Muscle layer of duodenum (tissue), 2 donors: ENCODE data around the gene TNS3.

Experiments
- H3K27ac ChIP-seq: one replicate; pipeline ENCODE4 v1.7.0; 2013; ENCODE audit warnings: mild to moderate bottlenecking, low read length
- H3K27me3 ChIP-seq: one replicate; pipeline ENCODE4 v1.7.0; 2013; ENCODE audit warnings: low read depth, mild to moderate bottlenecking, control low read depth, low read length
- H3K36me3 ChIP-seq, 2 donors: one replicate each; pipeline ENCODE4 v1.7.0; 2013; ENCODE audit warnings: low read length in 2 of 2, control low read depth in 1 of 2, mild to moderate bottlenecking in 1 of 2; ENCODE audit not compliant: insufficient read depth in 2 of 2, control insufficient read depth in 1 of 2
- H3K4me1 ChIP-seq, 2 donors: one replicate each; pipeline ENCODE4 v1.7.0; 2013; ENCODE audit warnings: low read length in 2 of 2, mild to moderate bottlenecking in 2 of 2, control low read depth in 1 of 2, moderate library complexity in 1 of 2; ENCODE audit not compliant: insufficient read depth in 2 of 2, control insufficient read depth in 1 of 2
- H3K4me3 ChIP-seq, 2 donors: one replicate each; pipeline ENCODE4 v1.7.0; 2013; ENCODE audit warnings: low read length in 2 of 2, low read depth in 1 of 2, mild to moderate bottlenecking in 1 of 2
- H3K9me3 ChIP-seq, 2 donors: one replicate each; pipeline ENCODE4 v1.7.0; 2013; ENCODE audit warnings: low read length in 2 of 2, control low read depth in 1 of 2, mild to moderate bottlenecking in 1 of 2; ENCODE audit not compliant: control insufficient read depth in 1 of 2
- donor health status: healthy.

TNS3 gene

DNA sequence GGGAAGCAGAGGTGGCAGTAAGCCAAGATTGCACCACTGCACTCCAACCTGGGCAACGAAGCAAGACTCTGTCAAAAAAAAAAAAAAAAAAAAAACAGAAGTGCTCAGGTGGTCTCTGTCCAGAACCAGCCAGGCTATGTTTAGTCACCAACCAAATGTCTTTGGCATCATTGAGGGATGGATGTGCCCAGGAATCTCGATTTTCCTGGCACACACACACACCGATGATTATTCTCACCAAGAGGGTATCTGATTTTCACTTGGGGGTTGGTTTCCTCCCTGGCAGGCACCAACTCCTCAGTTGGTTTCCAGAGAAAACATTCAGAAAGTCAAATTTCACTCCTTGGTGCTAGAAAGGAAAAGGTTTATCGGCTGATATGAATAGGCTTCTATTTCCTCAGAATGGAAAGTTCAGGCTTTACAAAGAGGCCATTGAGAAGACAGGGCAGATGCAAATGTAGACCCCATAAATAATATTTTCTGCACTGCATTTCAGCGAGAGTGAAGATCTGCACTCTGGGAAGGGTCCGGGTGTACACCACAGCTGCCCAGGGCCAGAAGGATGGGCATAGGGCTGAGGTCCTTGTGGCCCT lies 154.8 kb downstream of the TNS3 start:
- Histone ChIP-seq H3K9me3 (no peaks in the 10 kb centered on the region), H3K36me3 (peaks cover 13% of the 10 kb centered on the region in 2 donors), H3K27ac (no peak overlapping the region), H3K4me1 (no peaks in the 10 kb centered on the region), H3K27me3 (no peaks in the 10 kb centered on the region), H3K4me3 (no peak overlapping the region)

DNA sequence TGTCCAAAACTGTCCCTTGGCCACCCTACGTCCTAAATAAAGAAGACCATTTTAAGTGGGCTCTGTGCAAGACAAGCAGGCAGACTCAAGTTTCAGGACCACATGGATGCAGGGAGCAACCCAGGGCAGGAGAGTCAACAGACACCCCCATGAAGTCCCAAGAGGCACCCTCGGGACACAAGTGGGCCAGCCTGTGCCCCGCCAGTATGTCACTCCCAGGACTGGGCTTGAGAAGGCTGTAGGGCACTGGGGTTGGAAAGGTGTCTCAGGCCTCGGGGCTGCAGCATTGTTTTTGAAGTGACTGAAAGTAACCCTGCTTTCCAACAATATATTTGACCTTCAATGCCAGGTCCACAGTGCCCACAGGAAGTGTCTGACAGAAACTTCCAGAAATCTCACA lies 157.4 kb downstream of the TNS3 start:
- H3K36me3 ChIP-seq: peaks cover 13% of the 10 kb centered on the region in 2 donors
- no peaks in the 10 kb centered on the region for H3K9me3 ChIP-seq
- no peak overlapping the region for H3K4me3 ChIP-seq
- H3K4me1 ChIP-seq: no peaks in the 10 kb centered on the region
- H3K27ac ChIP-seq: no peak overlapping the region
- no peaks in the 10 kb centered on the region for H3K27me3 ChIP-seq

DNA sequence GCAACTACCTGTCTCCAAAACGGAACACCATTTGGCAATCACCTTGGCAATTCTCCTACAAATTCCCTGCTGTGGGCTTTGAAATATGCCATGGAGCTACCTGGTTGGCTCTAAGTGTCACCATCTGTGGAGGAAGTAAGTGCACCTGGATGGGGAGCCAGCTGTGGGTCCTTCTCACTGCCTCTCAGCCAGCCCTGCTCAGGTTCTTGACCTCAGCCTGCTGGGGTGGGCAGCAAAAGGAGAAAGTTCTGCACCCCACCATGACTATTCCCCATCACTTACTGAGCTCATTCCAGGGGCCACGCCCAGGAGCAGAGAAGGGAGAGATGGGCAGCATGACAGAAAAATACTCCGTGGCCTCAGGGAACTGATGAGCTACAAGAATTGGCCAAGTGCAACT lies 158.7 kb downstream of the TNS3 start:
- Histone ChIP-seq H3K4me1 (no peaks in the 10 kb centered on the region), H3K9me3 (no peaks in the 10 kb centered on the region), H3K27me3 (no peaks in the 10 kb centered on the region), H3K4me3 (no peak overlapping the region), H3K27ac (no peak overlapping the region), H3K36me3 (peaks cover 13% of the 10 kb centered on the region in 2 donors)

DNA sequence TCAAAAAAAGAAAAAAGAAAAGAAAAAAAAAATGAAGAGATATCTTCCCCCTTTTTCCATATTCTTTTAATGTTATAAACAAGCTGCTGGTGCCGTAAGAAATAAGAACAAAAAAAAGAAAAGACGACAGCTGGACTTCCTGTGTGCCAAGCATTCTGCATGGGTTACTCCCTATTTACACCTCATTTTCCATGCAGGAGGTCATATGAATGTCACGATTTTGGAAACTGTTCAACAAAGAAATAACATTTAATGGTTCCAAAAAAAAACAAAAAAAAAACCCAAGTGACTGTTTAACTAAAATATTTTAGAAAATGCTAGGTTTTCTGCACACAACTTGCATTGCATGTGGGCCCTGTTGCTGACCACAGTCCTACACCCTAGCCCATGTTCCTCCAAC lies 159.3 kb downstream of the TNS3 start:
- Histone ChIP-seq H3K27ac (no peak overlapping the region), H3K27me3 (no peaks in the 10 kb centered on the region), H3K9me3 (no peaks in the 10 kb centered on the region), H3K4me1 (no peaks in the 10 kb centered on the region), H3K36me3 (peaks cover 12 to 13% of the 10 kb centered on the region in 2 donors), H3K4me3 (no peak overlapping the region)

DNA sequence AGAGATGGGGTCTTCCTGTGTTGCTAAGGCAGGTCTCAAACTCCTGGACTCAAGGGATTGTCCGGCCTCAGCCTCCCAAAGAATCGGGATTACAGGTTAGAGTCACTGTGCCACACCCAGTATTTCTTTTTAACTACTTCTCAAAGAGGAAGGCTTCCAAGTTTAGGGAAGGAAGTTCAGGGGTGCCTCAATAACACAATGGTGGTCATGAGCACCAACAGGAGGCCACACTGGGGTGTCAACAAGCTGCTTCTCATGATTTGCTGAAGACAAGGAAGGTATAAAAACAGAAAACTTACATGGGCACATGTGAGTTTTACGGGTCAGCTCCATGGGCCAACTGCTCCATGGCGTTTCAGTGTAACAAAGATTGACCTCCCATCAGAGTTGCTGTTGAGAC lies 160.5 kb downstream of the TNS3 start:
- Histone ChIP-seq H3K27ac (no peak overlapping the region), H3K27me3 (no peaks in the 10 kb centered on the region), H3K4me3 (no peak overlapping the region), H3K9me3 (no peaks in the 10 kb centered on the region), H3K36me3 (peaks cover 8 to 13% of the 10 kb centered on the region in 2 donors), H3K4me1 (no peaks in the 10 kb centered on the region)

DNA sequence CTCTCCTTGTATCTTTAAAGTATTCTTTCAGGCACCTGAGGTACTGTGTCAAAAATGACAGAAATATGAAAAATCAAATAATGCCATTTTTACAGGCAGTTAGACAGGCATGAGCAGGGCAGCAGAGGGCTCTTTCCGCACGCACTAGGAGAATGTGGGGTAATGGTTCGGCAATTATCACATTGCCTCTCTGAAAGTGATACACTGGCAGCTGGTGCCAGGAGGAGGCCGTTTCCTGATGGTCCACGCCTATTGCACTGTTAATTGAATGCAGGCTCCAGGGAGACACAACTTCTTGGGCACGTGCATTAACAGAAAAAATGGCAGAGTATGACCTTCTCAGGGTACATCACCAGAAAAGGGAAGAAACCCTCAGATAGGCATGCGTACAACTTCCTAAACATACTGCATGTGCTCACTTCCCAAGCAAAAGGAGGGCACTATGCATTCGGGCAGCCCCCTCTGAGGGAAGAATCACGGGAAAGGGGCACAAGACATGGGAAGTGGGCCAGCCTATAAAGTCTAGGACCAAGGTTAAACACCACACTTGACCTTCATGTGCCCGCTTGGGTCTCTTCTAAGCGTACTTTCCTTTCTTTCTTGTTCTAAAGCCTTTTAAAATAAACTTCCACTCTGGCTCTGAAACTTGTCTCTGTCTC lies 161.7 kb downstream of the TNS3 start:
- H3K27me3 ChIP-seq: no peaks in the 10 kb centered on the region
- no peak overlapping the region for H3K4me3 ChIP-seq
- H3K4me1 ChIP-seq: no peaks in the 10 kb centered on the region
- peaks cover 7 to 13% of the 10 kb centered on the region in 2 donors for H3K36me3 ChIP-seq
- no peak overlapping the region for H3K27ac ChIP-seq
- H3K9me3 ChIP-seq: no peaks in the 10 kb centered on the region

DNA sequence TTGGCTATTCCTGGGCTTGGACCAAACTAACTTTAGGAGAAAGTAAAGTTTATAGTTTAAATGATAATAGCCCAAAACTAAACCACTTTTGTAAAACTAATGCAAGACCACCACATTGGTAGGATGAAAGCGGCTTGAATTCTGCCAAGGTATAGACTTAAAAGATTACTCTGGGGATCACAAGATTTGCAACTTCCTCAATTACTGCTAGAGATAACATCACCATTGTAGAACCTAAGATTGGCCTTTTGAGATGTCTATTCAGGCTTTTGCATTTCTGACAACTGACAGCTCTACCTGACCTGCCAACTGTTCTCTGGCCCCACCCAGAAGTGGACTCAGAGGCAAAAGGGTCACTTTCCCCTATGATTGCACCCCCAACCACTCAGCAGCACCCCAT lies 162.4 kb downstream of the TNS3 start:
- Histone ChIP-seq H3K9me3 (no peaks in the 10 kb centered on the region), H3K27me3 (no peaks in the 10 kb centered on the region), H3K27ac (no peak overlapping the region), H3K36me3 (peaks cover 7 to 13% of the 10 kb centered on the region in 2 donors), H3K4me3 (no peak overlapping the region), H3K4me1 (no peaks in the 10 kb centered on the region)

DNA sequence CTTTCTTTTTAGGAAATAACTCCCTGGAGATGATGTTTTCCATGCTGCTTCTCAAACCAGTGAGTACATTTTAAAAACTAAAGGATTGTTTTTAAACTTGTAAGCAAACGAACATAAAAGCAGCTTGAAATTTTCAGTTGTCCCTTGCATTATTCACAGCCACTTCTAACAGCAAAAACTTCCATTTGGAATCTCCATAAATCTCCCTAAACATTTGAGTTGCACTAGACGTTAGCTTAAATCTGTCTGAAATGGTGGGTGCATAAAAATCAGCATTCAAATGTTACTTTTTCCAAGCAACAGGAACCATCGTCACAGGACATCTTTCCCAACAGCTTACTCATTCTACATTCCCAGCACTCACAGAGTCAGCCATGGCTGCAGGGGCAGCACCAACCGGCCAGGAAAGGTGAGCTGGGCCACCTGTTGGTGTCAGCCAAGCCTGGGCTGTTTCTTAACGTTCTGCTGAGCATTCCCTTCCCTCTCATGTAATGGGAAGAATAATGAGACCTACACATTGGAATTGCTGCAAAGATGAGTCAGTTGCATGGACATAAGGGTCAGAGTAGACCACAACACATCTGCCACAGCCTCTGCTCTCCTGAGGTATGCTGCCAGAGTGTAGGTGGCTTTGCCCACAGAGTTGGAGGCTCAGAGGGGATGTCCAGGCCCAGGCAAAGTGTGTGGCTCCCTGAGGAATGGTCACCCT lies 163.2 kb downstream of the TNS3 start:
- Histone ChIP-seq H3K9me3 (no peaks in the 10 kb centered on the region), H3K4me3 (no peak overlapping the region), H3K4me1 (no peaks in the 10 kb centered on the region), H3K36me3 (peaks cover 7 to 13% of the 10 kb centered on the region in 2 donors), H3K27me3 (no peaks in the 10 kb centered on the region), H3K27ac (no peak overlapping the region)

DNA sequence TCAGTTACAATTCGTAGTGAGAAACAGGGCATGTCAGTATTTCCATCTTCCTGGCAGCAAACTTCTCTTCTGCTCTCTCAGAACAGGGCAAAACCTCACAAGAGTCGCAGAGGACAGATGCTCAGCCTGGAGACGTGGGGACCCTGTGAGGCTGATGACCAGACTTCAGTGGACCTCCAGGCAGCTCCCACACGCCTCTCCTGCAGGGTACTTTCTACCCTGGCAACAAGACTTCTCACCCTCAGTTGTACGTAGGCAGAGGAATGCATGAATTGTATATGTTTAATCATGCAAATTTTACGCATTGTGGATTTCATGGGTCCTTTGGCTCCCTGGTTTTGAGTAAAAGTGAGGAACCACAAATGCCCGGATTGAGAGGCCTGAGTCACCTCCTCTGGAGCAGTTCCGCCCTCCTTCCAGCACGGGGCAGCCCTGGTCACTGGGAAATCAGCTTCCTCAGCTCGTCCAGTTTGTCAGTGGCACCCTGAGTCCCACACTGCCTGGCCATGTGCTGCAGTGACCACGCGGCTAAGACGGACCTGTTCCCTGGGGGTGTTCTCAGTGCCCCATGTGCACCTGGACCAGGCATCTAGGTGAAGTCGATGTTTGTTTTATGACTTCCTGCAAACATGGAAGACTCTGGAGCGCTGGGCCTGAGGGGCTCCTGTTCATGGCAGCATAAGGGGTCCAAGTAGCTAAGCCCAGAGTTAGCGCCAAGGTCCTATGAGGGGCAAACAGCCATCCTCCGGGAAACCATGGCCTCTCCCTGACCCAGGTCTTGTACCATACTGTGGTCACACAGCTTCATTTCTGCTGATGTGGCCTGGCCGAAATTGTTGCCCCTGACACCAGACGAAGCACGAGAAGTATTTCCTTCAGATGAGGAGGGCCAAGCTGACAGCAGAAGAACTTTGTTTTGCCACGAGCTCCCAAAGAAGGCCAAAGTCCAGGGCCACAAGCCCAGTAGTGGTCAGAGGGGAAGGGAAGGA lies 165.1 kb downstream of the TNS3 start:
- Histone ChIP-seq H3K9me3 (no peaks in the 10 kb centered on the region), H3K27ac (no peak overlapping the region), H3K27me3 (no peaks in the 10 kb centered on the region), H3K4me3 (no peak overlapping the region), H3K4me1 (no peaks in the 10 kb centered on the region), H3K36me3 (peaks cover 0 to 13% of the 10 kb centered on the region in 2 donors)

DNA sequence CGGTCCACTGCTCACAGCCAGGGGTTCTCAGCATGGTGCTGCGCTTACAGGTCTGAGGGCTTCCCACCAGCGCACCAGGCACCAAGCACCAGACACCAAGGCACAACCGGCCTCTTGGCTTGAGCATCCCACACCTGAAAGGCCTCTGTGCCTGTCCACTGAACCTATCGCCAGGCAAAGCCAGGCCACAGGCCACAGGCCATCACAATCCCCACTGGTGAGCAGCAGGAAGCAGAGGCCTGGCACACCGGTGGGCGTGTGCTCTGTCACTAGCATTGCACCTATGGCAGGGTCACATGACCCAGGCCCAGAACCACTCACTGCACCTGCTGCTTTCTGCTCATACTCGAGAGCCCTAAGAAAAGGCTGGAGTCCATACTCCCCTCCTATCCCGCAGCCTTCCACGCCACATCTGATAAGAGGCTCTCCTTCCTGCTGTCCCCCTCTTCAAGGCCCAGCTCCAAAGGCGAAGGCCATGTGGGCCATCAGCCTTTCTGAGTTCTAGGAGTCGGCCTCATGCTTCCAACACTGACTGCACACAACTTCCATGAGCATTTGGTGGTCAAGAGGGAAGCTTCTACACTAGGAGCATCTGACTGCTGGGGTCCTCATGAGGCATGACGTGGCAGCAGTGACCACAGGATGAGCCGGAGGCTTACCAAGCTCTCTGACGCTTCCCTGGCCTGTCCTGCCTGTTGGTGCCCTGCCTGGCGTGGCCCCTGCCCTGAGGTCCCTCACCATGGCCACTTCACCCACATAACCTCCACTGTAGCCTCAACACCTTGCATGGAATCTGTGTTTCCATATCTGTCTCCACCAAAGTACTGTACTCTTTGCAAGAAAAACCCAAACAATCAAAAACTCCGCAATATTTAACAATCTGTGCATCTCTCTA lies 166.3 kb downstream of the TNS3 start:
- Histone ChIP-seq H3K27ac (no peak overlapping the region), H3K4me1 (no peaks in the 10 kb centered on the region), H3K36me3 (peaks cover 7 to 17% of the 10 kb centered on the region in 2 donors), H3K9me3 (no peaks in the 10 kb centered on the region), H3K4me3 (no peak overlapping the region), H3K27me3 (no peaks in the 10 kb centered on the region)
